Endothelial cell of umbilical vein (primary cell): ENCODE results near the gene CERS6.

Experiments
- EZH2 ChIP-seq: IDR thresholded peaks from 2 replicates; pipeline ENCODE4 v1.6.1; 2012; ENCODE audit warnings: borderline replicate concordance, low read depth, mild to moderate bottlenecking, moderate library complexity, low read length, inconsistent platforms; ENCODE audit not compliant: severe bottlenecking
- JUN ChIP-seq: IDR thresholded peaks from 2 replicates; pipeline ENCODE4 v1.6.1; 2011; ENCODE audit warnings: borderline replicate concordance, low read depth; ENCODE audit not compliant: insufficient read length, insufficient read depth
- MYC ChIP-seq: IDR thresholded peaks from one replicate; pipeline ENCODE4 v1.6.1; 2011; ENCODE audit warnings: mild to moderate bottlenecking, low read depth, low read length
- POLR2A ChIP-seq: IDR thresholded peaks from 2 replicates; pipeline ENCODE4 v1.6.1; 2012; ENCODE audit warnings: low read depth, mild to moderate bottlenecking, control low read depth, low read length
- POLR2AphosphoS5 ChIP-seq: IDR thresholded peaks from 2 replicates; pipeline ENCODE4 v1.6.1; 2012; ENCODE audit warnings: low read depth, mild to moderate bottlenecking, control low read depth, low read length, moderate library complexity; ENCODE audit not compliant: insufficient read depth
- TF ChIP-seq, protein P1 (sequence below), 2 donors: IDR thresholded peaks; 1 replicate in 1 of 2; 2 replicates in 1 of 2; pipeline ENCODE4 v1.5.1; 2011; ENCODE audit warnings: low read length in 2 of 2, mild to moderate bottlenecking in 2 of 2, moderate library complexity in 2 of 2, control low read depth in 1 of 2, inconsistent platforms in 1 of 2, low read depth in 1 of 2; ENCODE audit not compliant: insufficient read depth in 1 of 2; ENCODE audit errors: extremely low read depth in 1 of 2
- TF ChIP-seq, protein P2 (sequence below): IDR thresholded peaks from 2 replicates; pipeline ENCODE4 v1.6.1; 2011; ENCODE audit not compliant: insufficient read depth, insufficient read length

DNA sequence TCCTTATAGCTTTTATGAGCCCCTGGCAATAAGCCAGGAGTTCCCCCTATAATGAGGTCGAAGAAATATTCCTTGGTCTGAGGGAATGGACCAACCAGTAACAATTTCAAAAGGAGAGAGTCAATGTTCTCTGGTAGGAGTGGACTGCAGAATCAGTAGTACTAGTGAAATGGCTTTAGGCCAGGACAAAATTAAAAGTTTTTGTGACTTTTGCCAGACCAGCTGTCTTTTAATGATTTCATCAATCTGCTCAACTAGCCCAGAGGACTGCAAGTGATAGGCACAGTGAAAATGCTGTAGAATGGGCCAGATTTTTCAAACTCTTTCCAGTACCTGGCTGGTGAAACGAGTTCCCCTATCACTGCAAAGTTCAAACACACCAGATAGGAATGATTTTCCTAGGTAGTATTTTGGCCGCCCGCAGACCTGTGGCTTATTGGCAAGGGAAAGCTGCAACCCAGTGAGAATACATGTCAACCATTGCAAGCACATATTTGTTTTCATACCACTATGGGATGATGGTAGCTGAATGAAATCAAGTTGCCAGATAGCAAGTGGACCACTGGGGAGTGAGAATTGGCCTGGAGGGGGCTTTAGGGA is 45.5 kb downstream of the CERS6 start:
- no peak for TF ChIP-seq POLR2AphosphoS5
- TF ChIP-seq, protein P1, sequence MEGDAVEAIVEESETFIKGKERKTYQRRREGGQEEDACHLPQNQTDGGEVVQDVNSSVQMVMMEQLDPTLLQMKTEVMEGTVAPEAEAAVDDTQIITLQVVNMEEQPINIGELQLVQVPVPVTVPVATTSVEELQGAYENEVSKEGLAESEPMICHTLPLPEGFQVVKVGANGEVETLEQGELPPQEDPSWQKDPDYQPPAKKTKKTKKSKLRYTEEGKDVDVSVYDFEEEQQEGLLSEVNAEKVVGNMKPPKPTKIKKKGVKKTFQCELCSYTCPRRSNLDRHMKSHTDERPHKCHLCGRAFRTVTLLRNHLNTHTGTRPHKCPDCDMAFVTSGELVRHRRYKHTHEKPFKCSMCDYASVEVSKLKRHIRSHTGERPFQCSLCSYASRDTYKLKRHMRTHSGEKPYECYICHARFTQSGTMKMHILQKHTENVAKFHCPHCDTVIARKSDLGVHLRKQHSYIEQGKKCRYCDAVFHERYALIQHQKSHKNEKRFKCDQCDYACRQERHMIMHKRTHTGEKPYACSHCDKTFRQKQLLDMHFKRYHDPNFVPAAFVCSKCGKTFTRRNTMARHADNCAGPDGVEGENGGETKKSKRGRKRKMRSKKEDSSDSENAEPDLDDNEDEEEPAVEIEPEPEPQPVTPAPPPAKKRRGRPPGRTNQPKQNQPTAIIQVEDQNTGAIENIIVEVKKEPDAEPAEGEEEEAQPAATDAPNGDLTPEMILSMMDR (IDR thresholded peaks at IDR 0.05; ENCODE audit: extremely low read depth in 1 of 2, insufficient read depth in 1 of 2, low read depth in 1 of 2, low read length in 2 of 2), result no peak
- TF ChIP-seq EZH2, result no peak
- TF ChIP-seq POLR2A, result no peak
- no peak for TF ChIP-seq MYC
- no peak for TF ChIP-seq JUN
- TF ChIP-seq, protein P2, sequence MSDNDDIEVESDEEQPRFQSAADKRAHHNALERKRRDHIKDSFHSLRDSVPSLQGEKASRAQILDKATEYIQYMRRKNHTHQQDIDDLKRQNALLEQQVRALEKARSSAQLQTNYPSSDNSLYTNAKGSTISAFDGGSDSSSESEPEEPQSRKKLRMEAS, result no peak
